HEK293T (cell line): ENCODE data around the gene PERCC1.

Experiments
- ARNT ChIP-seq: fragments of 450-650 bp; IDR thresholded peaks from 2 replicates; pipeline ENCODE4 v1.6.1; 2017; ENCODE audit warnings: mild to moderate bottlenecking
- BHLHE40 ChIP-seq: fragments of 450-650 bp; IDR thresholded peaks from 2 replicates; pipeline ENCODE4 v1.6.1; 2016; ENCODE audit warnings: mild to moderate bottlenecking, moderate library complexity, borderline replicate concordance
- CTBP1 ChIP-seq: fragments of 450-650 bp; IDR thresholded peaks from 2 replicates; pipeline ENCODE4 v1.6.1; 2016; ENCODE audit warnings: borderline replicate concordance
- ELF4 ChIP-seq: fragments of 450-650 bp; IDR thresholded peaks from 2 replicates; pipeline ENCODE4 v1.6.1; 2017; ENCODE audit warnings: antibody characterized with exemption
- FOXA1 ChIP-seq: fragments of 450-650 bp; IDR thresholded peaks from 2 replicates; pipeline ENCODE4 v1.6.1; 2016; ENCODE audit warnings: mild to moderate bottlenecking
- FOXK2 ChIP-seq: fragments of 450-650 bp; IDR thresholded peaks from 2 replicates; pipeline ENCODE4 v1.6.1; 2016; ENCODE audit warnings: mild to moderate bottlenecking
- FOXM1 ChIP-seq: fragments of 450-650 bp; IDR thresholded peaks from 2 replicates; pipeline ENCODE4 v1.6.1; 2017; ENCODE audit warnings: mild to moderate bottlenecking, borderline replicate concordance
- L3MBTL2 ChIP-seq: fragments of 450-650 bp; conservative IDR thresholded peaks from 2 replicates; pipeline ENCODE4 v1.6.1; 2016; ENCODE audit warnings: mild to moderate bottlenecking
- LEF1 ChIP-seq: fragments of 450-650 bp; IDR thresholded peaks from 2 replicates; pipeline ENCODE4 v1.6.1; 2017; ENCODE audit warnings: mild to moderate bottlenecking, borderline replicate concordance
- NFRKB ChIP-seq: fragments of 450-650 bp; IDR thresholded peaks from 2 replicates; pipeline ENCODE4 v1.6.1; 2016; ENCODE audit warnings: mild to moderate bottlenecking, moderate library complexity
- PKNOX1 ChIP-seq: fragments of 450-650 bp; IDR thresholded peaks from 2 replicates; pipeline ENCODE4 v1.6.1; 2016
- SP1 ChIP-seq: fragments of 450-650 bp; IDR thresholded peaks from 2 replicates; pipeline ENCODE4 v1.6.1; 2017
- SUZ12 ChIP-seq: fragments of 450-650 bp; IDR thresholded peaks from 2 replicates; pipeline ENCODE4 v1.6.1; 2016; ENCODE audit warnings: mild to moderate bottlenecking
- ZNF384 ChIP-seq: fragments of 450-650 bp; IDR thresholded peaks from 2 replicates; pipeline ENCODE4 v1.6.1; 2016

DNA sequence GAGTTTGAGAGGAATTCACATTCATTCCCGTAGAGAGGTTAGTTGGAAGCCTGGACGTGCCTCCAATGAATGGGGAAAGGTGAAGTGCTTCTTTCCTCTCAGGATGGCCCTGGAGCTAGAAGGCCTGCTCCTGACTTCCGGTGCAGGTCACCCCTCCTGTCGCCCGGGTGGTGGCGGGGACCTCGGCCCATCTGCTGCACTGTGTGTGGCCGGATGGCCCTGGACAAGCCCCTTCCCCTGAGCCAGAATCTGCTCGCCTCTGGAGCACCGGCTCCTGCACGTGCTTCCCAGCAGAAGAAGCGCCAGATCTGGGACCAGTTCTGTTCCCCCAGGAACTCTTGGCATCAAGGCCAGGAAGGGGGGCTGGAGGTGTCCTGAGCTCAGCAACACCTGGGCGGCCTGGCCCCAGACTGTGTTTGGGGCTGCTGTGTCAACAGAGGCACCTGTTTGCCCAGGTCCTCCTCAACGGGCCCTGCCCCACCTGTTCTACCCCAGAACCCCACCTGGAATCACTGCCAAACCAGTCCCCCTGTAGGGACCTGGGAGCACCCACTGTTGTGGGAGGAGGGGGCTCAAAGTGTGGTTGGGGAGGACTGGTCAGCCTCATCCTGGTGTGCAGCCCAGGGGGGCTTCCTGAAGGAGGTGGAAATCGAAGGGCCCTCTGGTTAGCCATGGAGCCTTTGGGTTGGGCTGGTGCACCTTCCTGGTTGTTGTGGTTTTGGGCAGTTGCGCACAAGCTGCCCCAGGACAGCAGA, 5.1 kb upstream of the PERCC1 start:
- TF ChIP-seq FOXK2 (no peak), SUZ12 (no peak), SP1 (no peak), PKNOX1 (no peak), FOXA1 (no peak), CTBP1 (no peak), FOXM1 (no peak), ARNT (no peak), BHLHE40 (no peak), NFRKB (no peak), ZNF384 (no peak), ELF4 (no peak), LEF1 (no peak), L3MBTL2 (no peak)
